ENCODE data around the gene F8. TPM values are rescaled to one million over a fixed set of nuclear protein-coding genes. Genes with fewer than 3 reads are reported as not detected.

F8 gene
- total and polyA plus RNA-seq, 2 donors (not counting 1 experiment from before 2014, with no cell fraction given), result 4.5 to 7.9 TPM

DNA sequence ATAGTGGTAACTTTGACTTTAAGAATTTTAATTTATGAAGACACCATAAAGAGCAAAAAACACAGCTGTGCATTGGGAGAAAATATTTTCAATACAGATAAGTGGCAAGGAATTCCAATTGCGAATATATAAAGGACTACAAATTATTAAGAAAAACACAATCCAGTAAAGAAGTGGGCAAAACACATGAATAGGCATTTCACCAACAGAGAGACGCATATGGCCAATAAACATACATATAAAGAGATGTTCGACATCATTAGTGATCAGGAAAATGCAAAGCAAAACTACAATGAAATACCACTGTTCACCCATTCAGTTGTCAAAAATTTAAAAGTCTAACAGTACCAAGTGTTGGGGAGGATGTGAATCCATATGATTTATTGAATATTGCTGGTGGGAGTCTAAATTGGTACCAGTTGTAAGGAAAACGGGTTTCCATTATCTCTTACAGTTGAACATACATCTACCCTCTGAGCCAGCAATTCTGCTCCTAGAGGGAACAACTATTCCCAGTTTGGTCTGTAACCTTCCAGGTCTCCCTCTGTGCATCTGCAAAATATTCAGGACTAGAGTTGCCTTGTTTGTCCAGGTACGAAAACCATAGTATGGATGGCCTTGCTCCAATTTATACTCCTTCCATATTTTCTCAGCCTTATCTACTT is 215.6 kb downstream of the F8 start:
- no peaks in the 10 kb centered on the region for H3K4me1 ChIP-seq (ENCODE audit: control insufficient read depth, extremely low read depth, insufficient read depth, low read length)
- H3K9me3 ChIP-seq (ENCODE audit: control insufficient read depth, insufficient read depth, low read depth, low read length), result no peaks in the 10 kb centered on the region
- H3K79me2 ChIP-seq (ENCODE audit: control insufficient read depth, insufficient read depth, low read length), result peaks cover 4% of the 10 kb centered on the region
- H3K36me3 ChIP-seq (ENCODE audit: control insufficient read depth, insufficient read depth, low read length), result no peaks in the 10 kb centered on the region
- no peak overlapping the region for H3K9ac ChIP-seq (ENCODE audit: insufficient read depth, low read length)
- no peak overlapping the region for H3K4me2 ChIP-seq (ENCODE audit: extremely low read depth, insufficient read depth, low read length)
- TF ChIP-seq, protein P1, sequence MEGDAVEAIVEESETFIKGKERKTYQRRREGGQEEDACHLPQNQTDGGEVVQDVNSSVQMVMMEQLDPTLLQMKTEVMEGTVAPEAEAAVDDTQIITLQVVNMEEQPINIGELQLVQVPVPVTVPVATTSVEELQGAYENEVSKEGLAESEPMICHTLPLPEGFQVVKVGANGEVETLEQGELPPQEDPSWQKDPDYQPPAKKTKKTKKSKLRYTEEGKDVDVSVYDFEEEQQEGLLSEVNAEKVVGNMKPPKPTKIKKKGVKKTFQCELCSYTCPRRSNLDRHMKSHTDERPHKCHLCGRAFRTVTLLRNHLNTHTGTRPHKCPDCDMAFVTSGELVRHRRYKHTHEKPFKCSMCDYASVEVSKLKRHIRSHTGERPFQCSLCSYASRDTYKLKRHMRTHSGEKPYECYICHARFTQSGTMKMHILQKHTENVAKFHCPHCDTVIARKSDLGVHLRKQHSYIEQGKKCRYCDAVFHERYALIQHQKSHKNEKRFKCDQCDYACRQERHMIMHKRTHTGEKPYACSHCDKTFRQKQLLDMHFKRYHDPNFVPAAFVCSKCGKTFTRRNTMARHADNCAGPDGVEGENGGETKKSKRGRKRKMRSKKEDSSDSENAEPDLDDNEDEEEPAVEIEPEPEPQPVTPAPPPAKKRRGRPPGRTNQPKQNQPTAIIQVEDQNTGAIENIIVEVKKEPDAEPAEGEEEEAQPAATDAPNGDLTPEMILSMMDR (conservative IDR thresholded peaks at IDR 0.05 in 1 of 2, IDR thresholded peaks at IDR 0.05 in 1 of 2; ENCODE audit: low read depth in 1 of 2, low read length in 2 of 2), result no peak
- no peak for TF ChIP-seq EZH2 (IDR thresholded peaks at IDR 0.05; ENCODE audit: low read length, missing control alignments)
- no peak overlapping the region for H3K4me3 ChIP-seq (replicated peaks in 1 of 4; ENCODE audit: control extremely low read depth in 1 of 4, insufficient read depth in 1 of 4, low read depth in 3 of 4, low read length in 4 of 4)
- no peaks in the 10 kb centered on the region for H3K27me3 ChIP-seq (ENCODE audit: control insufficient read depth, insufficient read depth, low read length)
- no peaks in the 10 kb centered on the region for H4K20me1 ChIP-seq (ENCODE audit: control insufficient read depth, extremely low read depth, insufficient read depth, low read length)
- no peak overlapping the region for H3K27ac ChIP-seq (ENCODE audit: insufficient read depth, low read length)
- no peak for DNase-seq (ENCODE audit: low read depth in 2 of 2)
- H2AFZ ChIP-seq (ENCODE audit: low read length), result no peak overlapping the region

DNA sequence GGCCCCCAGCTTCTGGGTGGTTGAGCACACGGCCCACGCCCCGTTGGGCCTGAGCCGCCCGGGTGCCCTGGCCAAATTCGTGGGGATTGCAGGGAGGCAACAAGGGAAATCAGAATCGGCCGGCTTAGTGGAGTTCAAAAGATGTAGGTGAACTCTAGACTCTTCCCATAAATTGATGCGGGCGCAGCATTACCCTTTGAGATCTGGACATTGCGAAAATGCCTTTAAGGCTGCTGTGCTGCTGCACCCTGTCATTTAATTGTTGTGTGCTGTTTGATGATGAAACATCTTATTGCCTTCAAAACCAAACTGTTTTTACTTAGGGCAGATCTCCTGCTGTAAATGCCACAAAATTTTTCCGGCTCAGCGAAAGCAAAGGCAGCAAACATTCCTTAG is 216.8 kb downstream of the F8 start:
- peak overlapping the region; percentile 34 for H3K27ac ChIP-seq (ENCODE audit: insufficient read depth, low read length)
- peak; percentile 32 to 43 for DNase-seq (ENCODE audit: low read depth in 2 of 2)

DNA sequence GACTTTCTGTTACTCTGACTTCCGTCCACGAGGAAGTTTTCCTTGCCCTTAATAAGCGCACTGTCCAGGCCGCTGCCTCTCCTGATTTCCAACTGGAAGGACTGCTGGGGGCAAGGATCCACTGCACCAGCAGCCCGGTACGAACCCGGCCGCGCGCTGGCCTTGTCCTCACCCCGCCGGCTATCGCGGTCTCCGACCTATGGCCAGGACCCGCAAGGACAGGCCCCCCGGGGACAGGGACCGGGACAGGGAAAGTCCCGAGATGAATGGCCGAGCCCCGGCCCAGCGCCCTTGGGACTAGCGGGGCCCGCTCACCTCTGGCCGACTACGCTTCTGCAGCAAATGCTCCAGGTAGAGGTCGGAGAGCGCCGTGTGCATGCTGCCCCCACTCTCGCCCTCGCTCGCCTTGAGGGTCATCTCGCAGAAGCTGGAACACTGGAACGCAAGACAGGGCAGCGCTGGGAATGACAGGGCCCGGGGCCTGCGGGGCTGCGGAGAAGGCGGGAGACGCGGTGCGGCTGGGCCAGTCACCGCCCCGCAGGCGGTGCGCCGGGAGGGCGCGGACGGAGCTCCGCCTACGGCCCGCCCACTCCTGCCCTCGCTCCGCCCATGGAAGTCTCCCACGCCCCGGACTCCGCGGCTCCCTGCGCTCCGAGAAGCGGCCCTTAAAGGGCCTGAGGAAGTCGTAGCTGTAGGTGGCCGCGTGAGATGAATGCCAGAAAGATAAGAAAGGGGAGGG is 217.4 kb downstream of the F8 start, which contains the start of gene MPP1:
Gene MPP1 (minus strand): TSS at position 529 of the 739 bp plus-strand sequence. CDS start 112 bp downstream, at position 417.
- H3K9me3 ChIP-seq (ENCODE audit: control insufficient read depth, insufficient read depth, low read depth, low read length), result no peaks in the 10 kb centered on the region
- peak within 1 kb of the TSS; percentile 71 for H3K4me2 ChIP-seq (ENCODE audit: extremely low read depth, insufficient read depth, low read length)
- H3K9ac ChIP-seq (ENCODE audit: insufficient read depth, low read length), result peak within 1 kb of the TSS; percentile 53
- TF ChIP-seq, protein P1 (conservative IDR thresholded peaks at IDR 0.05 in 1 of 2, IDR thresholded peaks at IDR 0.05 in 1 of 2; ENCODE audit: low read depth in 1 of 2, low read length in 2 of 2), result no peak
- no peak for TF ChIP-seq EZH2 (IDR thresholded peaks at IDR 0.05; ENCODE audit: low read length, missing control alignments)
- peak within 1 kb of the TSS; percentile 47 for H3K27ac ChIP-seq (ENCODE audit: insufficient read depth, low read length)
- DNase-seq (ENCODE audit: low read depth in 2 of 2), result peak; percentile 68 to 74
- peak within 1 kb of the TSS; percentile 65 to 72 (median 69) for H3K4me3 ChIP-seq (replicated peaks in 1 of 4; ENCODE audit: control extremely low read depth in 1 of 4, insufficient read depth in 1 of 4, low read depth in 3 of 4, low read length in 4 of 4)
- no peaks in the 10 kb centered on the region for H4K20me1 ChIP-seq (ENCODE audit: control insufficient read depth, extremely low read depth, insufficient read depth, low read length)
- H3K27me3 ChIP-seq (ENCODE audit: control insufficient read depth, insufficient read depth, low read length), result no peaks in the 10 kb centered on the region
- H3K36me3 ChIP-seq (ENCODE audit: control insufficient read depth, insufficient read depth, low read length), result no peaks in the 10 kb centered on the region
- peaks cover 4% of the 10 kb centered on the region for H3K79me2 ChIP-seq (ENCODE audit: control insufficient read depth, insufficient read depth, low read length)
- H3K4me1 ChIP-seq (ENCODE audit: control insufficient read depth, extremely low read depth, insufficient read depth, low read length), result no peaks in the 10 kb centered on the region
- H2AFZ ChIP-seq (ENCODE audit: low read length), result peak within 1 kb of the TSS; percentile 71

More for the DNA sequence above, 216.8 kb downstream of the F8 start:
- Histone ChIP-seq H4K20me1 (ENCODE audit: control insufficient read depth, extremely low read depth, insufficient read depth, low read length) (no peaks in the 10 kb centered on the region), H3K27me3 (ENCODE audit: control insufficient read depth, insufficient read depth, low read length) (no peaks in the 10 kb centered on the region), H3K79me2 (ENCODE audit: control insufficient read depth, insufficient read depth, low read length) (peaks cover 4% of the 10 kb centered on the region), H3K9me3 (ENCODE audit: control insufficient read depth, insufficient read depth, low read depth, low read length) (no peaks in the 10 kb centered on the region), H3K4me2 (ENCODE audit: extremely low read depth, insufficient read depth, low read length) (peak overlapping the region; percentile 71), H3K4me1 (ENCODE audit: control insufficient read depth, extremely low read depth, insufficient read depth, low read length) (no peaks in the 10 kb centered on the region), H3K36me3 (ENCODE audit: control insufficient read depth, insufficient read depth, low read length) (no peaks in the 10 kb centered on the region), H2AFZ (ENCODE audit: low read length) (peak overlapping the region; percentile 51), H3K9ac (ENCODE audit: insufficient read depth, low read length) (peak overlapping the region; percentile 13), H3K4me3 (replicated peaks in 1 of 4; ENCODE audit: control extremely low read depth in 1 of 4, insufficient read depth in 1 of 4, low read depth in 3 of 4, low read length in 4 of 4) (peak overlapping the region; percentile 37 to 72 (median 54))
- no peak for TF ChIP-seq EZH2 (IDR thresholded peaks at IDR 0.05; ENCODE audit: low read length, missing control alignments)
